NT2/D1 (cell line): ENCODE measurements around the gene OR5V1.
"Not testable (repeated sequence)": the region's sequence is repeated elsewhere in the genome, so short reads cannot be mapped to it uniquely, and the experiment has no call there.

Experiments
- DNase-seq: peaks from one replicate; pipeline ENCODE4 v3.0.0-alpha.2; 2011; ENCODE audit warnings: low read depth, low spot score
- H3K27me3 ChIP-seq: 2 replicates; pipeline ENCODE4 v1.6.0; 2011; ENCODE audit warnings: mild to moderate bottlenecking; ENCODE audit not compliant: insufficient read length, insufficient read depth
- H3K36me3 ChIP-seq: 2 replicates; pipeline ENCODE4 v1.6.1; 2011; ENCODE audit warnings: mild to moderate bottlenecking, low read length, mixed read lengths; ENCODE audit not compliant: insufficient read depth, insufficient read length
- H3K4me1 ChIP-seq: 2 replicates; pipeline ENCODE4 v1.5.1; 2011; ENCODE audit not compliant: insufficient read depth, insufficient read length
- H3K4me3 ChIP-seq: 2 replicates; pipeline ENCODE4 v1.5.1; 2011; ENCODE audit warnings: low read depth; ENCODE audit not compliant: insufficient read length
- H3K9ac ChIP-seq: 2 replicates; pipeline ENCODE4 v1.6.0; 2011; ENCODE audit warnings: low read depth; ENCODE audit not compliant: insufficient read length
- H3K9me3 ChIP-seq: 2 replicates; pipeline ENCODE4 v1.5.1; 2011; ENCODE audit warnings: mild to moderate bottlenecking, low read length; ENCODE audit not compliant: insufficient read depth
- SUZ12 ChIP-seq: IDR thresholded peaks from 2 replicates; pipeline ENCODE4 v1.6.1; 2011; ENCODE audit not compliant: insufficient read length, insufficient read depth; ENCODE audit errors: extremely low read depth
- YY1 ChIP-seq: IDR thresholded peaks from 2 replicates; pipeline ENCODE4 v1.6.1; 2011; ENCODE audit not compliant: insufficient read length, insufficient read depth
- ZNF274 ChIP-seq: IDR thresholded peaks from 2 replicates; pipeline ENCODE4 v1.6.1; 2011; ENCODE audit warnings: mild to moderate bottlenecking, low read depth, low read length

OR5V1 gene

DNA sequence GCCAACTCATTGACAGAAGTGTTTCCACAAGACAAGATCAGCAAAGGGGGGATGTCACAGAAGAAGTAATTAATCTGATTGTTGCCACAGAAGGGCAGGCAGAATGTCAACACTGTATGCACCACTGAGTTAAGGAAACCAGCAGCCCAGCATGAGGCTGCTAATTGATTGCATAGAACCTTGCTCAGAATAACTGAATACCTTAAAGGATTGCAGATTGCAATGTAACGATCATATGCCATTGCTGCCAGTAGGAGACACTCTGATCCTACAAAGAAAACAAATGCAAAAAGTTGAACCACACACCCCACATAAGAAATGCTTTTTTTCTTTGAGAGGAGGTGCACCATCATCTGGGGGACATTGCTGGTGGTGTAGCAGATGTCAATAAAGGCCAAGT lies 13.1 kb downstream of the OR5V1 start:
- no peaks in the 10 kb centered on the region for H3K27me3 ChIP-seq
- no peaks in the 10 kb centered on the region for H3K9me3 ChIP-seq
- H3K4me1 ChIP-seq, result no peaks in the 10 kb centered on the region
- TF ChIP-seq YY1 (no peak), SUZ12 (no peak), ZNF274 (no peak)
- no peak overlapping the region for H3K9ac ChIP-seq
- H3K4me3 ChIP-seq, result no peak overlapping the region
- DNase-seq, result no peak
- no peaks in the 10 kb centered on the region for H3K36me3 ChIP-seq

DNA sequence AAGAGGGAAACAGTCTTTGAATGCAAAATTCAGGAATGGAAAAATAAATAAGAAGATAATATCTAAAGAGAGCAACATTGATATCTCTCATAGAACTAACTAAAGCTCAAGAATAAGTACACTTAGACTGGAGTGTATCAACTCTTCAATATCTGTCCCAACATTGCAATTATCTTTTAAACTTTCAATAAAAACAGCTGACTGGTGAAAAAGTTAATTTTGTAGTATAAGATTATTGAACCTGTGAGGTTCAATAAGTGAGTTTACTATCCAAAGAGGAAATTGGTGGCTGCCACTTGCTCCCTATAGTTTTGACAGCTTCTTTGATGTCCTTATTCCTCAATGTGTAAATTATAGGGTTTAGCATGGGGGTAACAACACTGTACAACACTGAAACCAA lies 13.7 kb downstream of the OR5V1 start:
- Histone ChIP-seq H3K9ac (no peak overlapping the region), H3K9me3 (no peaks in the 10 kb centered on the region), H3K27me3 (no peaks in the 10 kb centered on the region), H3K4me1 (no peaks in the 10 kb centered on the region), H3K36me3 (no peaks in the 10 kb centered on the region), H3K4me3 (no peak overlapping the region)
- TF ChIP-seq YY1, result no peak
- no peak for TF ChIP-seq SUZ12
- TF ChIP-seq ZNF274, result no peak
- DNase-seq, result no peak

DNA sequence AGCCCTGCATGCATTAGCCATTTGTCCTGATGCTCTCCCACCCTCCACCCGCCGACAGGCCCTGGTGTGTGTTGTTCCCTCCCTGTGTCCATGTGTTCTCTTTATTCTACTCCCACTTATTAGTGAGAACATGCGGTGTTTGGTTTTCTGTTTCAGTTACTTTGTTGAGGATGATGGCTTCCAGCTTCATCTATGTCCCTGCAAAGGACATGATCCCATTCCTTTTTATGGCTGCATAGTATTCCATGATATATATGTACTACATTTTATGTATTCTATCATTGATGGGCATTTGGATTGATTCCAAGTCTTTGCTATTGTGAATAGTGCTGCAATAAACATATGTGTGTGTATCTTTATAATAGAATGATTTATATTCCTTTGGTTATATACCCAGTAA lies 19.3 kb downstream of the OR5V1 start:
- not testable (repeated sequence) for H3K4me1 ChIP-seq, DNase-seq, H3K9me3 ChIP-seq, H3K9ac ChIP-seq, H3K36me3 ChIP-seq, H3K27me3 ChIP-seq, H3K4me3 ChIP-seq

DNA sequence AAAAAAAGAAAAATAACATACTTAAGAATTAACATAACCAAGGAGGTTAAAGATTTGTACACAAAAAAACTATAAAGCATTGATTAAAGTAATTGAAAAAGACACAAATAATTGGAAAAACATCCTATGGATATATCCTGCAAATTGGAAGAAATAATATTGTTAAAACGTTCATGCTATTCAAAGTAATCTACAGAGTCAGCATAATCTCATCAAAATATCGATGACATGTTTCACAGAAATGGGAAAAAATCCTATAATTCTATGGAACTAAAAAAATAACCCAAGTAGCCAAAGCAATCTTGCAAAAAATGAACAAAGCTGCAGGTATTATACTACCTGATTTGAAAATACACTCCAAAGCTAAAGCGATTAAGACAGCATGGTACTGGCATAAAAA lies 23.3 kb downstream of the OR5V1 start:
- TF ChIP-seq ZNF274, result no peak
- TF ChIP-seq YY1, result no peak
- no peak for TF ChIP-seq SUZ12

DNA sequence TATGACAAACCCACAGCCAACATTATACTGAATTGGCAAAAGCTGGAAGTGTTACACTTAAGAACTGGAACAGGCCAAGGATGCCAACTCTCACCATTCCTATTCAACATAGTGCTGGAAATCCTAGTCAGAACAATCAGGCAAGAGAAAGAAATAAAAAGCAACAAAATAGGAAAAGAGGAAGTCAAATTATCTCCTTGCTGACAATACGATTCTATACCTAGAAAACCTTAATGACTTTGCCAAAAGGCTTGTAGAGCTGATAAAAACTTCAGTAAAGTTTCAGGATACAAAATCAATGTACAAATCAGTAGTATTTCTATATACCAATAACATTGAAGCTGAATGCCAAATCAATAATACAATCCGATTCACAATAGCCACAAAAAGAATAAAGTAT lies 32.4 kb downstream of the OR5V1 start:
- no peak for DNase-seq
- Histone ChIP-seq H3K27me3 (no peaks in the 10 kb centered on the region), H3K9me3 (no peaks in the 10 kb centered on the region), H3K4me1 (no peaks in the 10 kb centered on the region), H3K9ac (no peak overlapping the region), H3K36me3 (no peaks in the 10 kb centered on the region), H3K4me3 (no peak overlapping the region)
- no peak for TF ChIP-seq SUZ12
- no peak for TF ChIP-seq ZNF274
- no peak for TF ChIP-seq YY1

More for the DNA sequence above, 23.3 kb downstream of the OR5V1 start:
- no peaks in the 10 kb centered on the region for H3K9me3 ChIP-seq
- no peak for DNase-seq
- H3K27me3 ChIP-seq, result no peaks in the 10 kb centered on the region
- no peaks in the 10 kb centered on the region for H3K4me1 ChIP-seq
- no peaks in the 10 kb centered on the region for H3K36me3 ChIP-seq
- no peak overlapping the region for H3K4me3 ChIP-seq
- H3K9ac ChIP-seq, result no peak overlapping the region

DNA sequence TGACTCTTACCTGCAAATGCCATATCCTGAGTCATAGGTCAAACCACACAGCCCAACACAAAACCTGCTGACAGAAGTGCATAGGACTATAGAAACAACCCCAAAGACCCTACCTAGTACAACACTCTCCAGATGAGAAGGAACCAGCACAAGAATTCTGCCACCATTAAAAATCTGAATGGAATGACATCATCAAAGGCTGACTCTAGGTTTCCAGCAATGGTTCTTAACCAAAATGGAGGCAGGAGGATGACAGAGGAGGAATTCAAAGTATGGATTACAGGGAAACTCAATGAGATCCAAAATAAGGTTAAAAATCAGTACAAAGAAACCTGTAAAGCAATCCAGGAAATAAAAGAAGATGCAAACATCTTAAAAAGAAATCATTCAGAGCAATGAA lies 36.0 kb downstream of the OR5V1 start:
- H3K9me3 ChIP-seq, result no peaks in the 10 kb centered on the region
- TF ChIP-seq YY1, result no peak
- no peak overlapping the region for H3K9ac ChIP-seq
- H3K36me3 ChIP-seq, result no peaks in the 10 kb centered on the region
- H3K4me1 ChIP-seq, result no peaks in the 10 kb centered on the region
- H3K27me3 ChIP-seq, result no peaks in the 10 kb centered on the region
- DNase-seq, result no peak
- H3K4me3 ChIP-seq, result no peak overlapping the region

DNA sequence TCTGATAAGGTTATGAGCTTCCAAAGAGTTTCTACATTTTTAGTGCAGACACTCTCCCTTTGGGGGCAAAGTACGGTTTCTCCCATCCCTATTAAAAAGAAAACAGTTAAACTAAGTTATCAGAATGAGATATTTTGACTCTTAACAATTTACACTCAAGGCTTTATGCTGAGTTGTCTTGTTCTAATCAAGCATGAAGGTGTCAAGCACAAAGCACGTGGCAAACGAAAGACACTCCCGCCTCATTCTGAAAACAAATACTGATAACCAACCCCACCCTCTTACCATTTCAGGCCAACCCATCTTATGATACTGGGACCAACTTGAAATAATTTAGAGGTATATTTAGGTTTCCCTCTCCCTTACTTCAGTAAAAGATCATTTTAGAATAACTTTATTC lies 42.9 kb downstream of the OR5V1 start:
- Histone ChIP-seq H3K4me3 (no peak overlapping the region), H3K9me3 (no peaks in the 10 kb centered on the region), H3K9ac (no peak overlapping the region), H3K36me3 (no peaks in the 10 kb centered on the region), H3K27me3 (no peaks in the 10 kb centered on the region), H3K4me1 (no peaks in the 10 kb centered on the region)
- TF ChIP-seq SUZ12 (no peak), ZNF274 (no peak), YY1 (no peak)
- no peak for DNase-seq

DNA sequence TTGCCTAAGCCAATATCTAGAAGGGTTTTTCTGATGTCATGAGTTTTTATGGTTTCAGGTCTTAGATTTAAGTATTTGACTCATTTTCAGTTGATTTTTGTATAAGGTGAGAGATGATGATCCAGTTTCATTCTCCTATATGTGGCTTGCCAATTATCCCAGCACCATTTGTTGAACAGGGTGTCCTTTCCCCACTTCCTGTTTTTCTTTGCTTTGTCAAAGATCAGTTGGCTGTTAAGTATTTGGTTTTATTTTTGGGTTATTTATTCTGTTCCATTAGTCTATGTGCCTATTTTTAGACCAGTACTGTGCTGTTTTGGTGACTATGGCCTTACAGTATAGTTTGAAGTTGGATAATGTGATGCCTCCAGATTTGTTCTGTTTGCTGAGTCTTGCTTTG lies 45.3 kb downstream of the OR5V1 start:
- not testable (repeated sequence) for H3K9ac ChIP-seq, H3K4me3 ChIP-seq, H3K9me3 ChIP-seq, H3K27me3 ChIP-seq, H3K36me3 ChIP-seq, DNase-seq, H3K4me1 ChIP-seq
